HG02870 (cell line): Measurements from ENCODE around the gene PPP1R12C.
"Not testable (repeated sequence)": the region's sequence is repeated elsewhere in the genome, so short reads cannot be mapped to it uniquely, and the experiment has no call there.

Source experiments
- ATAC-seq: cut with Tn5 transposase; IDR thresholded peaks from one replicate; pipeline ENCODE4 v1.9.1; 2021; ENCODE audit warnings: mild to moderate bottlenecking, moderate library complexity; ENCODE audit not compliant: unreplicated experiment

PPP1R12C gene

DNA sequence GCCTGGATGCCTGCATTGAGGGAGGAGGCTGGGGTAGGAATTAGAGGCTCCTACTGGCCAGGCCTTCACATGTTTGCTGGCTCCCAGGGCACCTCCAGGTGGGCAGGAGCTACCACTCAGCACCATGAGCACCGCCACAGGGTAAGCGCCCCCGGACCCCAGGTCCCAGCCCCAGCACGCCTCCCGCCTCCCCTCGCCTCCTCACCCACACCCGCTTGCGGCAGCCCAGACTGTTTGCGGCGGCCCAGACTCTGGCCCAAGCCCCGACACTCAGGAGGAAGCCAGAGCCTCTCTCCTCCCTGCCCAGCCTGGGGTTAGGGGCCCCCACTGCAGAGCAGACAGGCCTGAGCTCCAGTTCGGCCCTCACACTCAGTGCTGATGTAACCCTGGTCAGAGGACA, 41.1 kb downstream of the PPP1R12C start:
- no peak for ATAC-seq

GRCh38 chr19:55075371-55075998, 42.0 kb downstream of the PPP1R12C start, which contains the start of gene EPS8L1:
EPS8L1 (plus strand) TSS chr19:55075869; CDS start chr19:55076445, 576 bp downstream.
- no peak for ATAC-seq

DNA sequence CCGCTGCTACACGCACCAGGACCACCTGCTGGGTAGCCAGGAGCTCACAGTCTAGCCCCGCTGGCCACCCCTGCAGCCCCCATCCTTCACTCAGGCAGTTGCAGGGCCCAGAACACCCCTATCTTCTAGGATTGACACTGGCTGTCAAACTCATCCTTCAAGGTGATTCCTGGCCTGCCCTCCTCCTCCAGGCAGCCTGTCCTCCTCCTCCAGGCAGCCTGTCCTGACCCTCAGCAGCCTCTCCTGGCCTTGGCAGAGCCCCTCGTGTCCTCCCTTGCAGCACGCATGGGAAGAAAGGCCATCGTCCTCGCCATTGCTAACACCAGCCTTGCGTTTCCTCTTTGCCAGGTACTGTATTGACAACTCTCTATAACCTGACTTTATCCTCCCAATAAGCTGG, 45.5 kb downstream of the PPP1R12C start:
- ATAC-seq = no peak

GRCh38 chr19:55071129-55071502, 46.3 kb downstream of the PPP1R12C start:
- ATAC-seq = no peak

- ATAC-seq = no peak
Observed at GRCh38 chr19:55070466-55071128, 46.8 kb downstream of the PPP1R12C start.

DNA sequence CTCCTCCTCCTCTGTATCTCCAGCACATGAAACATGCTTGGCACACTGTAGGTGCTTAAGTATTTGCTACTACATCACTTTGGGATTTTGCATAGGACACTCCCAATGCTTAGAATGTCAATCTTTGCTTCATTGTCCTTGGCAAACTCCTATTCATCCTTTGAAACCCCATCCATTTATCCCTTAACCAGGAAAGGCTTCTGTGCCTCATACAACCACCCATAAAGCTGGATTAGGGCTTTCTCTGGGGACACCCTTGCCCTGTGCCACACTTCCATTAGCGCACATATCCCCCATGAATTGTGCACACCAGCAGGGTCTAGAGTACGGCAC, 47.6 kb downstream of the PPP1R12C start:
- ATAC-seq = no peak

- no peak for ATAC-seq
Observed at GRCh38 chr19:55068950-55069864, 48.2 kb downstream of the PPP1R12C start.

GRCh38 chr19:55067869-55068268, 49.6 kb downstream of the PPP1R12C start:
- ATAC-seq = no peak

DNA sequence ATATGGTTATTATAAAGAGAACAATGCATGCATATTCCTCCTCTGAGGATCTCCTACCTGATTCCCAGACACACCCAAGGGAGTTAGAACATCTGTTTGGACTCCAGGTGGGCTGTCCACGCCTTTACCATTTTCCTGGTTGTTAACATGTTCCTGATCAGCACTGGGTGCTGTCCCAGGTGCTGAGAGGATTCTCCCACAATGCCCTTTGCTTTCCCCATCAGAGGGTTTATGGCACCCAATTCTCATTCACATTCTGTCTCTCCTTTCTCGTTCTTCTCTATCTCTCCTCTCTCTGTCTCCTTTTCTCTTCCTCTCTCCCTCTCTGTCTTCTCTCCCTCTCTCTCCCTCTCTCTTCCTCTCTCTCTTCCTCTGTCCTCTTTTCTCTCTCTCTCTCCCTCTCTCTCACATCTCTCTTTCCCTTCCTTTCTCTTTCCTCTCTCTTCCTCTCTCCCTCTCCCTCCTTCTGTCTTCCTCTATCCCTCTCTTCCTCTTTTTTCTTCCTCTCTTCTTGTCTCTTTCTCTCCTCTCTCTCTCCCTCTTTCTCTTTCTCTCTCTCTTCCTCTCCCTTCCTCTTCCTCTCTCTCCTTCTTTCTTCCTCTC, 51.2 kb downstream of the PPP1R12C start:
- no peak for ATAC-seq

GRCh38 chr19:55065516-55065915, 51.9 kb downstream of the PPP1R12C start:
- ATAC-seq = not testable (repeated sequence)

- ATAC-seq = no peak
Observed at GRCh38 chr19:55063492-55063843, 54.0 kb downstream of the PPP1R12C start.

- peak; percentile 88 for ATAC-seq
Observed at GRCh38 chr19:55062735-55063491, 54.5 kb downstream of the PPP1R12C start, which contains the start of gene RDH13. RDH13 (minus strand) TSS chr19:55063148; CDS start chr19:55063032, 116 bp downstream.

GRCh38 chr19:55060287-55060686, 57.1 kb downstream of the PPP1R12C start:
- ATAC-seq = not testable (repeated sequence)

DNA sequence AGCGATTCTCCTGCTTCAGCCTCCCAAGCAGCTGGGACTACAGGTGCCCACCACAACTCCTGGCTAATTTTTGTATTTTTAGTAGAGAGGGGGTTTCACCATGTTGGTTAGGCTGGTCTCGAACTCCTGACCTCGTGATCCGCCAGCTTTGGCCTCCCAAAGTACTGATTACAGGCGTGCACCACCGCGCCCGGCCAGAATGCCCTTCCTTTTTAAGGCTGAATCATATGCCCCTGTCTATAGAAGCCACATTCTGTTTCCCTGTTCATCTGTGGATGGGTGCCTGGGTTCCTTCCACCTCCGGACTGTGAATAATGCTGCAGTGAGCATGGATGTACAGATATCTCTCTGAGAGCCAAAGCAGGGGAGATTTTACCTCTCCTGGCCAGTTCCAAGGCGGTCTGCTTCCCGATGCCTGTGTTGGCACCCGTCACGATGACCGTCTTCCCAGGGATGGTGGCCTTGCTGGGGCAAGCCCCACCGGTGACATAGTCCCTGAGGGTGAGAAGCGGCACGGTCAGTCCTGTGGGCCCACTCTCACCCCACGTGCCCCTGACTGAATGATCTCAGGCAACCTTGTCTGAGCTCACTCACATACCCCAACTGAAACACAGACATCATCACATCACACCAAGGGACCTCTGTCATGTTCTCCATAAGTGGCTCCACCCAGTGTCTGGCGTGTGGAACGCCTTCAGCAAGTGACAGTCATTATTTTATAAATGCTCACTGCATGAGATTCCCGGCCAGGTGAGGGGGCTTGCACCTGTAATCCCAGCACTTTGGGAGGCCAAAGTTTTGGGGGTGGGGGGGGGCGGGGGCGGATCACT, 58.4 kb downstream of the PPP1R12C start:
- ATAC-seq = no peak

DNA sequence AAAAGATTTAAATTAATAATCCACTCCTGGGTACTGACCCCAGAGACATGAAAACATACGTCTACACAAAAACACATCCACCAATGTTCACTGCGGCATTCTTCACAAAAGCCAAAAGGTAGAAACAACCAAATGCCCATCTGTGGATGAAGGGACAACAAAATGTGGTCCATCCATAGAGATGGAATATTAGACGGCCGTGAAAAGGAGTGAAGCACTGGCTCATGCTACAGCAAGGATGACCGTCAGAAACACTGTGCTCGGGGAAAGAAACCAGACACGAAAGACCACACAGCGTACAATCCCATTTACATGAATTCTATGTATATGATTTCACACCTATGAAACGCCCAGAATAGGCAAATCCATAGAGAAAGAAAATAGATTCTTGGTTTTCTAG, 60.6 kb downstream of the PPP1R12C start:
- no peak for ATAC-seq

- no peak for ATAC-seq
Observed at GRCh38 chr19:55053735-55054134, 63.7 kb downstream of the PPP1R12C start.

GRCh38 chr19:55050749-55051532, 66.5 kb downstream of the PPP1R12C start:
- no peak for ATAC-seq

- ATAC-seq = no peak
Observed at GRCh38 chr19:55048446-55048845, 69.0 kb downstream of the PPP1R12C start.

- ATAC-seq = no peak
Observed at GRCh38 chr19:55047951-55048350, 69.5 kb downstream of the PPP1R12C start.
